ENCODE measurements around the gene PRDM8. TPM values are rescaled to one million over a fixed set of nuclear protein-coding genes. Genes with fewer than 3 reads are reported as not detected.
A peak's percentile ranks its signal among the peaks of the same experiment; 100 is the strongest.

Gene PRDM8
- total and polyA plus RNA-seq, 2 of the 4 experiments (the other 2 are of a cell fraction) = 5.7 to 15.8 TPM

DNA sequence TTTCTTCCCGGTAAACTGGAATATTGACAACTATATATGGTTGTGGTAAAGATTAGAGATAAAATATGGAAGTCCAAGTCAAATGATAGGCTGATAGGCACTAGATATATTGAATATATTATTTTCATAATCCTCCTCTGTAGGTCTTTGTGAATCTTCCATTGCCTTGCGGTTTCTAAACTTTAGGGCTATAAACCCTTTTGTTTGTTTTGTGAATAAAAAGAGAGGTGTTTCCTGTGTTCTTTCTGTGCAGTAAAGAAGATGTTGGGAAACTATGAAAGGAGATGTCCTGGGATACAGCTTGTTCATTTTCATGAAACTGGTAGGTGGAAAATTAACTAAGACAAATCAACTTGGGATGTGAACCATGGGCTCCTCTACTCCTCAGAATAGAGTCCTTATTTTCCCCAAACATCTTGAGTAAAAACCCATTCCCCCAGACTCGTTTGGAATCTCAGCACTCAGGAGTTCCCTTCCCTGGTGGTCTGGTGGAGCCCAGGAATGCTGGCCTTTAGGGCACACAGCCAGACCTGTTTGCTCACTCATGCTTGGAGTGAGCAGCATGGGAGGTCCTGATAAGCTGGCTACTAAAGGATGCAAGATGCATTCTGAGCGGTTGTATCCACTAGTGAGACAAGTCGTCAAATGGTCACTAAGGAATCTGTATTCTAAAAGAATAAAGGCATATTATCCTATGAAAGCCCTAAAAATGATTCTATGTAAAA lies 22.2 kb downstream of the PRDM8 start:
- ChIA-PET POLR2A (ENCODE audit: unreplicated experiment) (interaction anchor here (0.8 kb wide), 1 partner anchor 47 kb away, joined by 3 read pairs; the partner anchor contains the start of gene FGF5), CTCF (interaction anchor here (0.5 to 3.0 kb wide), 9 partner anchors 11 to 1267 kb away, joined by 3 to 15 read pairs (median 4); partner anchors contain the start of gene CFAP299)
- H3K18ac ChIP-seq (ENCODE audit: low read depth, low read length) = no peak overlapping the region
- no peak overlapping the region; a peak in 1 of 4 replicates for H4K8ac ChIP-seq (ENCODE audit: low read depth in 2 of 2, low read length in 2 of 2)
- no peak overlapping the region for H3K4me3 ChIP-seq (ENCODE audit: insufficient read depth, low read depth, low read length)
- no peaks in the 10 kb centered on the region for H3K27me3 ChIP-seq (ENCODE audit: control insufficient read depth, insufficient read depth, low read length)
- H3K4ac ChIP-seq (ENCODE audit: low read depth, low read length) = peak overlapping the region; percentile 37; the same call in 1 of the 2 replicates
- H2AK9ac ChIP-seq (replicated peaks; ENCODE audit: low read depth, low read length, poor library complexity) = no peak overlapping the region
- no peak overlapping the region for H4K91ac ChIP-seq (ENCODE audit: insufficient read depth, low read depth, low read length)
- H3K9me1 ChIP-seq (ENCODE audit: insufficient read depth, low read length) = 0 out of 2 replicates have a peak, but pooled peaks cover 2% of the 10 kb centered on the region
- H3K36me3 ChIP-seq (ENCODE audit: control insufficient read depth, insufficient read depth, low read length) = no peaks in the 10 kb centered on the region
- intact Hi-C loops (cut with micrococcal nuclease) (loop anchor here (1.0 to 10.0 kb wide), 4 partner anchors 36 to 833 kb away; partner anchors contain the start of gene CFAP299), dilution Hi-C loops (cut with HindIII; ENCODE audit: low sequenced_read_pairs, unreplicated experiment) (no loop called here), in situ Hi-C loops (cut with MboI; ENCODE audit: low sequenced_read_pairs) (loop anchor here (5.0 to 25.0 kb wide), 3 partner anchors 48 to 1182 kb away; partner anchors contain the start of genes CFAP299 and FGF5)
- no peaks in the 10 kb centered on the region for H4K20me1 ChIP-seq (ENCODE audit: insufficient read depth, low read length)
- peak; percentile 60 for DNase-seq
- H3K79me1 ChIP-seq (ENCODE audit: low read depth in 1 of 2, low read length in 2 of 2) = peaks cover 0 to 10% of the 10 kb centered on the region in 2 experiments; a peak in 2 of 4 replicates
- H3K56ac ChIP-seq (ENCODE audit: extremely low read depth, insufficient read depth, low read length) = no peak overlapping the region
- H3K27ac ChIP-seq (ENCODE audit: insufficient read depth, low read length) = no peak overlapping the region
- no peak overlapping the region; the same call in 1 of the 2 replicates for H2BK120ac ChIP-seq (ENCODE audit: low read depth, low read length)
- no TSS peak for BruUV-seq (replicated peaks)
- H3K4me1 ChIP-seq (ENCODE audit: control insufficient read depth, insufficient read depth, low read length) = peaks cover 2% of the 10 kb centered on the region; the same call in 1 of the 2 replicates
- H4K5ac ChIP-seq (ENCODE audit: low read depth, low read length) = no peak overlapping the region
- H2BK20ac ChIP-seq (ENCODE audit: low read depth, low read length) = no peak overlapping the region
- TF ChIP-seq CHD1 (IDR thresholded peaks at IDR 0.05; ENCODE audit: low read depth, low read length) (no peak), POLR2A (IDR thresholded peaks at IDR 0.05; ENCODE audit: low read depth, low read length) (no peak), RAD21 (IDR thresholded peaks at IDR 0.05; ENCODE audit: low read length) (no peak), RFX5 (IDR thresholded peaks at IDR 0.05; ENCODE audit: low read depth, low read length) (no peak), CEBPB (IDR thresholded peaks at IDR 0.05; ENCODE audit: low read depth, low read length) (no peak), RCOR1 (IDR thresholded peaks at IDR 0.05; ENCODE audit: insufficient replicate concordance, low read length) (no peak), NFE2L2 (IDR thresholded peaks at IDR 0.05; ENCODE audit: low read depth, low read length) (no peak), MXI1 (IDR thresholded peaks at IDR 0.05; ENCODE audit: borderline replicate concordance, low read depth, low read length) (no peak), BHLHE40 (IDR thresholded peaks at IDR 0.05; ENCODE audit: low read depth, low read length) (no peak), SMC3 (IDR thresholded peaks at IDR 0.05; ENCODE audit: low read depth, low read length) (no peak), MAFK (IDR thresholded peaks at IDR 0.05; ENCODE audit: low read depth, low read length) (no peak)
- TF ChIP-seq, protein P1, sequence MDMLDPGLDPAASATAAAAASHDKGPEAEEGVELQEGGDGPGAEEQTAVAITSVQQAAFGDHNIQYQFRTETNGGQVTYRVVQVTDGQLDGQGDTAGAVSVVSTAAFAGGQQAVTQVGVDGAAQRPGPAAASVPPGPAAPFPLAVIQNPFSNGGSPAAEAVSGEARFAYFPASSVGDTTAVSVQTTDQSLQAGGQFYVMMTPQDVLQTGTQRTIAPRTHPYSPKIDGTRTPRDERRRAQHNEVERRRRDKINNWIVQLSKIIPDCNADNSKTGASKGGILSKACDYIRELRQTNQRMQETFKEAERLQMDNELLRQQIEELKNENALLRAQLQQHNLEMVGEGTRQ (IDR thresholded peaks at IDR 0.05; ENCODE audit: low read depth, low read length) = no peak
- TF ChIP-seq, protein P2, sequence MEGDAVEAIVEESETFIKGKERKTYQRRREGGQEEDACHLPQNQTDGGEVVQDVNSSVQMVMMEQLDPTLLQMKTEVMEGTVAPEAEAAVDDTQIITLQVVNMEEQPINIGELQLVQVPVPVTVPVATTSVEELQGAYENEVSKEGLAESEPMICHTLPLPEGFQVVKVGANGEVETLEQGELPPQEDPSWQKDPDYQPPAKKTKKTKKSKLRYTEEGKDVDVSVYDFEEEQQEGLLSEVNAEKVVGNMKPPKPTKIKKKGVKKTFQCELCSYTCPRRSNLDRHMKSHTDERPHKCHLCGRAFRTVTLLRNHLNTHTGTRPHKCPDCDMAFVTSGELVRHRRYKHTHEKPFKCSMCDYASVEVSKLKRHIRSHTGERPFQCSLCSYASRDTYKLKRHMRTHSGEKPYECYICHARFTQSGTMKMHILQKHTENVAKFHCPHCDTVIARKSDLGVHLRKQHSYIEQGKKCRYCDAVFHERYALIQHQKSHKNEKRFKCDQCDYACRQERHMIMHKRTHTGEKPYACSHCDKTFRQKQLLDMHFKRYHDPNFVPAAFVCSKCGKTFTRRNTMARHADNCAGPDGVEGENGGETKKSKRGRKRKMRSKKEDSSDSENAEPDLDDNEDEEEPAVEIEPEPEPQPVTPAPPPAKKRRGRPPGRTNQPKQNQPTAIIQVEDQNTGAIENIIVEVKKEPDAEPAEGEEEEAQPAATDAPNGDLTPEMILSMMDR (conservative IDR thresholded peaks at IDR 0.05; ENCODE audit: low read depth, low read length) = no peak
- TF ChIP-seq, protein P3, sequence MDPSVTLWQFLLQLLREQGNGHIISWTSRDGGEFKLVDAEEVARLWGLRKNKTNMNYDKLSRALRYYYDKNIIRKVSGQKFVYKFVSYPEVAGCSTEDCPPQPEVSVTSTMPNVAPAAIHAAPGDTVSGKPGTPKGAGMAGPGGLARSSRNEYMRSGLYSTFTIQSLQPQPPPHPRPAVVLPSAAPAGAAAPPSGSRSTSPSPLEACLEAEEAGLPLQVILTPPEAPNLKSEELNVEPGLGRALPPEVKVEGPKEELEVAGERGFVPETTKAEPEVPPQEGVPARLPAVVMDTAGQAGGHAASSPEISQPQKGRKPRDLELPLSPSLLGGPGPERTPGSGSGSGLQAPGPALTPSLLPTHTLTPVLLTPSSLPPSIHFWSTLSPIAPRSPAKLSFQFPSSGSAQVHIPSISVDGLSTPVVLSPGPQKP (IDR thresholded peaks at IDR 0.05; ENCODE audit: borderline replicate concordance, low read depth, low read length) = no peak
- WGBS, 2 experiments (ENCODE audit: extremely low coverage in 2 of 2, insufficient read length in 1 of 2) = no CpG with 5 or more reads among the region's 5 CpGs
- H3K4me2 ChIP-seq (ENCODE audit: low read depth, low read length) = no peak overlapping the region
- no peak overlapping the region for H2AK5ac ChIP-seq (ENCODE audit: low read depth, low read length)
- ATAC-seq (ENCODE audit: low read depth) = no peak; the same call in 1 of the 2 replicates
- no peaks in the 10 kb centered on the region for H3K9me3 ChIP-seq (ENCODE audit: control insufficient read depth, insufficient read depth, low read length)
- no peak overlapping the region for H2AFZ ChIP-seq (replicated peaks; ENCODE audit: low read length, poor library complexity)
- peak overlapping the region; percentile 43; the same call in 1 of the 2 replicates for H3K14ac ChIP-seq (replicated peaks; ENCODE audit: low read depth, low read length)
- H2BK5ac ChIP-seq (ENCODE audit: low read depth, low read length, poor library complexity, severe bottlenecking) = no peak overlapping the region
- H2BK15ac ChIP-seq (ENCODE audit: low read depth, low read length) = 0 out of 3 replicates have a peak overlapping the region, but pooled peaks have one; percentile 42
- no peak overlapping the region for H3K23ac ChIP-seq (ENCODE audit: low read depth, low read length)
- H3K9ac ChIP-seq (ENCODE audit: low read depth, low read length) = no peak overlapping the region
